C4-2B (cell line): Measurements from ENCODE around the gene RSRP1.

Source experiments
- CTCF ChIP-seq: fragments of 450-650 bp; conservative IDR thresholded peaks from 2 replicates; pipeline ENCODE4 v1.5.1; 2017; ENCODE audit warnings: mild to moderate bottlenecking
- ZFX ChIP-seq: fragments of 450-650 bp; IDR thresholded peaks from 2 replicates; pipeline ENCODE4 v1.6.1; 2017

- TF ChIP-seq CTCF (no peak), ZFX (no peak)
These were observed 49.8 kb downstream of the RSRP1 start for GRCh38 chr1:25197235-25197975.
